BLaER1 treated with 17β-estradiol and CSF1 and Interleukin-3, amounts not matched to agents 10 nM and 100 nM (cell line): ENCODE measurements around the gene TIGD6.

ENCODE experiments used
- H3K27ac ChIP-seq, 11 experiments: shearing (Covaris generic); formaldehyde crosslinking; 2 replicates each; pipeline ENCODE4 v1.8.1; 2022
- H3K27me3 ChIP-seq, 11 experiments: shearing (Covaris generic); formaldehyde crosslinking; 2 replicates each; pipeline ENCODE4 v1.8.1; 2022
- H3K36me3 ChIP-seq, 11 experiments: shearing (Covaris generic); formaldehyde crosslinking; 2 replicates each; pipeline ENCODE4 v1.8.1; 2022
- H3K4me1 ChIP-seq, 10 experiments: shearing (Covaris generic); formaldehyde crosslinking; 2 replicates each; pipeline ENCODE4 v1.8.1; 2022
- H3K4me2 ChIP-seq, 11 experiments: shearing (Covaris generic); formaldehyde crosslinking; 2 replicates each; pipeline ENCODE4 v1.8.1; 2022
- H3K4me3 ChIP-seq, 10 experiments: shearing (Covaris generic); formaldehyde crosslinking; 2 replicates each; pipeline ENCODE4 v1.8.1; 2022
- H3K9ac ChIP-seq, 11 experiments: shearing (Covaris generic); formaldehyde crosslinking; 2 replicates each; pipeline ENCODE4 v1.8.1; 2022
- H3K9me3 ChIP-seq, 11 experiments: shearing (Covaris generic); formaldehyde crosslinking; replicated peaks in 1 of 11; 2 replicates each; pipeline ENCODE4 v1.8.1; 2022
- H4K20me1 ChIP-seq, 11 experiments: shearing (Covaris generic); formaldehyde crosslinking; 2 replicates each; pipeline ENCODE4 v1.8.1; 2022
- Cebpa-rat ChIP-seq, 11 experiments: shearing (Covaris generic); IDR thresholded peaks; 2 replicates each; pipeline ENCODE4 v1.8.1; 2022

TIGD6 gene

GRCh38 chr5:149960272-149961185 lies 39.9 kb downstream of the TIGD6 start, which contains the start of gene SLC26A2:
TSS of gene SLC26A2 (plus strand) at chr5:149960758. CDS start at chr5:149977653, 16,895 bp downstream.
- Histone ChIP-seq H3K27ac (peak within 1 kb of the TSS; percentile 64 to 89 (median 79)), H3K9me3 (no peaks in the 10 kb centered on the region), H3K4me2 (peak within 1 kb of the TSS; percentile 80 to 99 (median 94)), H4K20me1 (peaks cover 0 to 7% (median 0%) of the 10 kb centered on the region in 11 experiments; a peak in 4 of 22 replicates), H3K9ac (peak within 1 kb of the TSS; percentile 72 to 86 (median 82)), H3K27me3 (no peaks in the 10 kb centered on the region), H3K4me3 (peak within 1 kb of the TSS; percentile 70 to 92 (median 82)), H3K36me3 (no peaks in the 10 kb centered on the region), H3K4me1 (peaks cover 27 to 39% (median 34%) of the 10 kb centered on the region in 10 experiments)
- no peak for TF ChIP-seq Cebpa-rat (IDR thresholded peaks at IDR 0.05)

DNA sequence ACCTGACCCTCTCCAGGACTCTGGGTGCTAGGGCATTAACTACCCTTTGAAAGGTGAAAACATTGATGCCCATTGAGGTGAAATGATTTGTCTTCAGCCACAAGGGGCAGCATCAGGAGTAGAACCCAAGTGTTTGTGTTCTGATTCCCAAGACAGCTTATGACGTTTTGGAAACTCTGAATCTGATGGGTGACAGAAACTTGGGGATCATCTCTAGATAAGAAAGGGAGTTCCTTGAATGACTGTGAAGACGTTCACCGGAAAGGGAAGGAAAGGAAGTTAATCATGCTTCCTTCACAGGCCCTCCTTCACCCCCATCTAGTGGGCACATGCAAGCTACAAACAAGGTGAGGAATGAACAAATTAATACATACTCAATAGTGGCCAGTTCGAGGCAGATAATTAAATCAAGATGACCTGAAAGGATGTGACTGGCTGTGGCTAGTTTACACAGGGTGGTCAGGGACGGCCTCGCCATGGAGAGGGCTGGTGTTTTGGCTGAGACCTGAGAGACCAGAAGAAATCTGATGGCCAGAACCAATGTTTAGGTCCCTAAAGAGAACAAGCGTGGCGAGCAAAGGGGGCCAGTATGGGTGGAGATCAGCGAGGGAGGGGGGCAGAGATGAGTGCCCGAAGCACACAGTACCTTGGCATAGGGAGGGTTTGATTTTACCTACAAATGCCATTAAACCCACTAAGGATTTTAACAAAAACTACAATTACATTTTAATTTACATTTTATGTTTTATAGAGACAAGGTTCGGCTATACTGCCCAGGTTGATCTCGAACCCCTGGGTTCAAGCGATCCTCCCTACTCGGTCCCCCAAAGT lies 40.8 kb downstream of the TIGD6 start:
- peak overlapping the region; percentile 70 to 92 (median 82) for H3K4me3 ChIP-seq
- peak overlapping the region; percentile 62 to 89 (median 79) for H3K27ac ChIP-seq
- peak overlapping the region; percentile 72 to 86 (median 82) for H3K9ac ChIP-seq
- H4K20me1 ChIP-seq = peaks cover 0 to 7% (median 0%) of the 10 kb centered on the region in 11 experiments; a peak in 4 of 22 replicates
- no peaks in the 10 kb centered on the region for H3K9me3 ChIP-seq
- peaks cover 27 to 43% (median 34%) of the 10 kb centered on the region in 10 experiments for H3K4me1 ChIP-seq
- H3K36me3 ChIP-seq = no peaks in the 10 kb centered on the region
- H3K4me2 ChIP-seq = peak overlapping the region; percentile 80 to 99 (median 93)
- no peak for TF ChIP-seq Cebpa-rat (IDR thresholded peaks at IDR 0.05)
- no peaks in the 10 kb centered on the region for H3K27me3 ChIP-seq

- H3K4me3 ChIP-seq = no peak overlapping the region
- H3K36me3 ChIP-seq = no peaks in the 10 kb centered on the region
- no peak overlapping the region for H3K9ac ChIP-seq
- H3K4me1 ChIP-seq = peaks cover 27 to 43% (median 34%) of the 10 kb centered on the region in 10 experiments
- no peak for TF ChIP-seq Cebpa-rat (IDR thresholded peaks at IDR 0.05)
- H3K27me3 ChIP-seq = no peaks in the 10 kb centered on the region
- H3K9me3 ChIP-seq = no peaks in the 10 kb centered on the region
- peaks cover 0 to 7% (median 0%) of the 10 kb centered on the region in 11 experiments; a peak in 3 of 22 replicates for H4K20me1 ChIP-seq
- H3K27ac ChIP-seq = no peak overlapping the region
- peak overlapping the region in 1 of 11 experiments; percentile 21; a peak in 2 of 22 replicates for H3K4me2 ChIP-seq
These were observed 42.6 kb downstream of the TIGD6 start for GRCh38 chr5:149957855-149958254.

GRCh38 chr5:149956685-149957084 lies 43.8 kb downstream of the TIGD6 start:
- Histone ChIP-seq H3K4me2 (peak overlapping the region in 8 of 11 experiments; percentile 10 to 43 (median 29); a peak in 13 of 22 replicates), H3K36me3 (no peaks in the 10 kb centered on the region), H3K27me3 (no peaks in the 10 kb centered on the region), H3K9ac (no peak overlapping the region), H3K9me3 (no peaks in the 10 kb centered on the region), H4K20me1 (no peaks in the 10 kb centered on the region), H3K4me3 (no peak overlapping the region), H3K27ac (no peak overlapping the region), H3K4me1 (peaks cover 16 to 39% (median 31%) of the 10 kb centered on the region in 10 experiments)
- TF ChIP-seq Cebpa-rat (IDR thresholded peaks at IDR 0.05) = no peak

- Histone ChIP-seq H3K4me2 (peak overlapping the region in 2 of 11 experiments; percentile 6 to 17; a peak in 3 of 22 replicates), H3K27me3 (no peaks in the 10 kb centered on the region), H3K27ac (no peak overlapping the region), H3K9me3 (no peaks in the 10 kb centered on the region), H3K4me3 (no peak overlapping the region), H3K4me1 (peaks cover 7 to 27% (median 20%) of the 10 kb centered on the region in 10 experiments), H4K20me1 (no peaks in the 10 kb centered on the region), H3K9ac (no peak overlapping the region), H3K36me3 (no peaks in the 10 kb centered on the region)
- TF ChIP-seq Cebpa-rat (IDR thresholded peaks at IDR 0.05) = no peak
These were observed 45.7 kb downstream of the TIGD6 start for GRCh38 chr5:149954798-149955197.

DNA sequence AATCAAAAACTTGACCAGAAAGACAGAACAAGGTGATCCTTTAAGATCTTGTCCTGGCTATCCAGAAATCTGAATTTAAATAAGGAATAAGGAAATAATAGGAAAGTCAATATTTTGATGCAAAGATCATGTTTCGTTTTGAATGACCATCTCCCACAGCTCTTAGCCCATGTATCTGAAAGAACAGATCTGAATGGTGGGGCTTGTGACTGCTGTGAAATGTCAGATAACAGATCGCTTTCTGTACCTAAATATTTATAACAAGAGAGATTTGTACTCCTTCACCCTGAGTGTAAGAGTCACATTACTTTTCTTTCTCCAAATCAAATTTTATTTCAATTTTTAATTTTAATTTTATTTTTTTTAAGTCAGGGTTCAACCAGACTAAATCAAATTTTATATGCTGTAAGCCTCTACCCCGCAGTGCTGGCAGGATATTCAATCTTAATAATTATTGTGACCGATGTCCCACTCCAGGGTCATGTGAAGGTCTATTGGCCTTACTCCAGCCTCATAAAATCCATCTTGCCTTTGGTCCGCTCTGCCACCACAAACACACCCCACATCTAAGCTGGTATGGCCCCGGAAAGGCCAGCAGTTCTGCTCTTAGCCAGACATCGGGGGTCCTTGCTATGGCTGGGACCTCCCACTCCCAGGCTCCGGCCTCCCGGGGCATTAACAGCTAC lies 46.9 kb downstream of the TIGD6 start:
- no peaks in the 10 kb centered on the region for H3K36me3 ChIP-seq
- no peaks in the 10 kb centered on the region for H3K9me3 ChIP-seq
- no peak overlapping the region for H3K4me3 ChIP-seq
- no peak overlapping the region for H3K27ac ChIP-seq
- H3K27me3 ChIP-seq = no peaks in the 10 kb centered on the region
- no peak overlapping the region for H3K4me2 ChIP-seq
- peaks cover 0 to 18% (median 9%) of the 10 kb centered on the region in 10 experiments; a peak in 12 of 20 replicates for H3K4me1 ChIP-seq
- no peak for TF ChIP-seq Cebpa-rat (IDR thresholded peaks at IDR 0.05)
- no peaks in the 10 kb centered on the region for H4K20me1 ChIP-seq
- no peak overlapping the region for H3K9ac ChIP-seq

DNA sequence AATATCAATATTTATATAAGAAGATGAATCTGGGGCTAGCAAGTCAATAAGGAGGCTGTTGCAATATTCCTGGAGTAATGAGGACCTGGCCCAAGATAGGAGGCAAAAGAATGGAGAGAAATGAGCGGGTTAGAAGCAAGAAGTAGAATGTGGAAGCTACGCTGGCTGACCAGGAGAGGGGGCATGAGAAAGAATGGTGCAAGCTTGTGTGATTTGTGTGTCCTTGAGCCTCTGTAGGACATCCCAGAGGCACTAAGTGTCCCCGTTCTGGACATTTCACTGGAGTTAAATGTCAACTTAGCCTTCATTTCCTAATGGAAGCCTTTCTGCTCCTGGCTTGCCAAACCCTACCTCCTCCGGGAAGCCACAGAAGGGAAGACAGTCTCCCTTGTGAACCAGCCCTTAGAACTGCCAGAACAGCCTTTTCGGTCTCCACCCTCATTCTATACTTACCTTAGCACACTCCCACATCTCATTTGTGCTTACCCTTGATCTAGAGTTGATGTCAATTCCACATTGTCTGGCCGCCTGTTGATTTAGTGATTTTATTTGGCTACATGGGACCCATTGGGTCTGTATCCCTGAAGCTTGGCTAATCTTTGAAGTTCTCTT lies 49.2 kb downstream of the TIGD6 start:
- H3K4me3 ChIP-seq = no peak overlapping the region

GRCh38 chr5:149948993-149949392 lies 51.5 kb downstream of the TIGD6 start:
- Histone ChIP-seq H3K4me2 (no peak overlapping the region), H3K27ac (no peak overlapping the region)
- no peak for TF ChIP-seq Cebpa-rat (IDR thresholded peaks at IDR 0.05)

More for the DNA sequence above, 49.2 kb downstream of the TIGD6 start:
- no peak overlapping the region for H3K4me2 ChIP-seq
- H3K4me1 ChIP-seq = peaks cover 0 to 7% (median 0%) of the 10 kb centered on the region in 10 experiments; a peak in 3 of 20 replicates
- H3K9me3 ChIP-seq = no peaks in the 10 kb centered on the region
- no peaks in the 10 kb centered on the region for H4K20me1 ChIP-seq
- H3K27me3 ChIP-seq = no peaks in the 10 kb centered on the region
- no peaks in the 10 kb centered on the region for H3K36me3 ChIP-seq
- TF ChIP-seq Cebpa-rat (IDR thresholded peaks at IDR 0.05) = no peak
- no peak overlapping the region for H3K27ac ChIP-seq
- no peak overlapping the region for H3K9ac ChIP-seq

More at GRCh38 chr5:149948993-149949392, 51.5 kb downstream of the TIGD6 start:
- H4K20me1 ChIP-seq = no peaks in the 10 kb centered on the region
- H3K4me1 ChIP-seq = no peaks in the 10 kb centered on the region
- no peak overlapping the region for H3K4me3 ChIP-seq
- no peaks in the 10 kb centered on the region for H3K27me3 ChIP-seq
- no peak overlapping the region for H3K9ac ChIP-seq
- H3K9me3 ChIP-seq = no peaks in the 10 kb centered on the region
- H3K36me3 ChIP-seq = no peaks in the 10 kb centered on the region
